Rectal smooth muscle tissue (tissue), 1 donor: ENCODE data around the gene KAT7.

Experiments used
- H3K27ac ChIP-seq: one replicate; pipeline ENCODE4 v1.7.0; 2013; ENCODE audit warnings: low read depth, low read length, inconsistent platforms
- H3K27me3 ChIP-seq: one replicate; pipeline ENCODE4 v1.7.0; 2013; ENCODE audit warnings: low read length; ENCODE audit not compliant: control insufficient read depth, insufficient read depth
- H3K36me3 ChIP-seq: one replicate; pipeline ENCODE4 v1.7.0; 2013; ENCODE audit warnings: low read length; ENCODE audit not compliant: control insufficient read depth, insufficient read depth
- H3K4me1 ChIP-seq: one replicate; pipeline ENCODE4 v1.7.0; 2013; ENCODE audit warnings: low read length; ENCODE audit not compliant: control insufficient read depth, insufficient read depth
- H3K4me3 ChIP-seq: one replicate; pipeline ENCODE4 v1.7.0; 2013; ENCODE audit warnings: low read length
- H3K9ac ChIP-seq: one replicate; pipeline ENCODE4 v1.7.0; 2013; ENCODE audit warnings: low read length

Gene KAT7

DNA sequence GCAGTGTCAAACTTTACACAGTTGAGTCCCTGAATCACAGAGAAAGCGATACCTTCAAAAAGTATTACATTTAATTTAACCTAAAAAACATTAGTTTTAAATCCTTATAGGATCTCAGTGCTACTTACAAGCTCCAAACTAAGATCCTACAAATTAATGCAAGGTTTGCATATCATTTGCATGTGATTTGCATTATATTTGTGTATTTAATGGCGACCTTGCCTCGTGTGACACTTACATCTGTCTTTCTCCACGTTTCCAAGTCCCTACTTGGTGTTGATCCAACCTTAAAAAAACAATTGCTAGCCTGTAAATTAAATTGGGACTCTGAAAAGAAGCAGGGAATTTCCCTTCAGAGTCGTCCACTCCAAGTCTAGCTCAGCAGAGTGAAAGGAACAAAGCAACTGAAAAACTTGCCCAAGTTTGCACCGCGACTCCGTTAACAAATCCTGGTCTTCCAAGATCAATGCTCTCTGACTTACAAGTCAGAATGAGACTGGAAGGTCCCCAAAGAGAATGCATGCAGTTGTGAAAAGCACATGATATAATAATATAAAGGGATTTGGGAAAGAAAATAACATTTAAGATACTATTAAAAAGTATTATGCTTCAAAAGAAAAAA is 23.8 kb upstream of the KAT7 start:
- no peaks in the 10 kb centered on the region for H3K27me3 ChIP-seq
- H3K36me3 ChIP-seq = no peaks in the 10 kb centered on the region
- H3K4me1 ChIP-seq = peaks cover 21% of the 10 kb centered on the region
- H3K27ac ChIP-seq = peak overlapping the region; percentile 21
- no peak overlapping the region for H3K9ac ChIP-seq
- H3K4me3 ChIP-seq = peak overlapping the region; percentile 53

DNA sequence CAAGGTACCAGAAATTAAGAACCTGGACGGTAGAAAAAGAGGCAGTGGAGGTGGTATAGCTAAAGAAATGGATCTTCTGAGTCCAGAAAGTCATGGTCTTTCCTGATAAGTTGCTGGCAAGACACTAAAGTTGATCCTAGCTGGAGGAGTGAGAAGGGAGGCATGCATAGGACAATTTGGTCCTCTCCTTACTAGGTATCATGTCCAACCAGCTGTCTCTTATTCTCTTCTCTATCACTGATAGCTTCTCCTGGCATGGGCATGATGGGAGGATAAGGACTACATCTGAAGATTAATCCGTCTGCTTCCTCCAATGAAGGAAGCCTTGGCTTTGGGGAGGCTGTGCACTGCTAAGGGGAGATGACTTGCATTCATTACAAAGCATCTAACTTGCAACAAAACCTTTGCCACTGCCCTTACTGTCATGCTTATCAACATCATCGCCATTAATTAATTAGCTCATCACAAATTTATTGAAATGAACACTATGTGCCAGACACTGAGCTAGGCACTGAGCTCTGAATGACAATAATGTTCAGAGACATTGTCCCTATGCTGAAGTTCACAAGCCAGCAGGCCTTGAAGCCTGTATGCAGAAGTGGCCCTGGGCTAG is 21.5 kb upstream of the KAT7 start:
- H3K27ac ChIP-seq = no peak overlapping the region

GRCh38 chr17:49775546-49776260 is 12.8 kb upstream of the KAT7 start:
- Histone ChIP-seq H3K27ac (peak overlapping the region; percentile 76), H3K9ac (no peak overlapping the region), H3K27me3 (peaks cover 2% of the 10 kb centered on the region), H3K4me1 (peaks cover 30% of the 10 kb centered on the region), H3K36me3 (no peaks in the 10 kb centered on the region), H3K4me3 (peak overlapping the region; percentile 23)

More for the DNA sequence above, 21.5 kb upstream of the KAT7 start:
- Histone ChIP-seq H3K27me3 (no peaks in the 10 kb centered on the region), H3K36me3 (no peaks in the 10 kb centered on the region), H3K4me3 (no peak overlapping the region), H3K4me1 (peaks cover 12% of the 10 kb centered on the region), H3K9ac (no peak overlapping the region)

- Histone ChIP-seq H3K4me1 (peaks cover 30% of the 10 kb centered on the region), H3K36me3 (no peaks in the 10 kb centered on the region), H3K27me3 (peaks cover 2% of the 10 kb centered on the region), H3K9ac (no peak overlapping the region), H3K27ac (peak overlapping the region; percentile 76), H3K4me3 (peak overlapping the region; percentile 23)
Measured at GRCh38 chr17:49776551-49777300, 11.8 kb upstream of the KAT7 start.

DNA sequence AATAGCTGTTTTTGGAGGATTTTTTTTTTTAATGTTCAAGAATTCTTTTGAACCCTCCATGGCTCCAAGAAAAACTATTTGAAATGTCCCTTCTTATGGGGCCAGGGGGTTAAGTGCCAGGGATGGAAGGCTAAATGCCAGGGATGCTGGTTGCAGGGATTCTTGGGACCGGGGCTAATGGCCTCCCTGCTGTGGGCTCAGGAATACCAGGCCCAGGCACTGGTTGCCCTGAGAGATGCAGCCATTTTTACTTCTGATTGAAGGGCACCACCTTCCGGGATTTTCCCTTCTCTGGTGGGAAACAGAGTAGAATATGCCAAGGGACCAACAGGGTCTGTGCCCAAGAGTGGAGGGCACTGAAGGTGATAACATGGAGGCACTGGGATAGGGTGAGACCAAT is 10.9 kb upstream of the KAT7 start:
- H3K27me3 ChIP-seq = peaks cover 2% of the 10 kb centered on the region
- peak overlapping the region; percentile 76 for H3K27ac ChIP-seq
- H3K9ac ChIP-seq = no peak overlapping the region
- no peaks in the 10 kb centered on the region for H3K36me3 ChIP-seq
- H3K4me3 ChIP-seq = no peak overlapping the region
- H3K4me1 ChIP-seq = peaks cover 30% of the 10 kb centered on the region

DNA sequence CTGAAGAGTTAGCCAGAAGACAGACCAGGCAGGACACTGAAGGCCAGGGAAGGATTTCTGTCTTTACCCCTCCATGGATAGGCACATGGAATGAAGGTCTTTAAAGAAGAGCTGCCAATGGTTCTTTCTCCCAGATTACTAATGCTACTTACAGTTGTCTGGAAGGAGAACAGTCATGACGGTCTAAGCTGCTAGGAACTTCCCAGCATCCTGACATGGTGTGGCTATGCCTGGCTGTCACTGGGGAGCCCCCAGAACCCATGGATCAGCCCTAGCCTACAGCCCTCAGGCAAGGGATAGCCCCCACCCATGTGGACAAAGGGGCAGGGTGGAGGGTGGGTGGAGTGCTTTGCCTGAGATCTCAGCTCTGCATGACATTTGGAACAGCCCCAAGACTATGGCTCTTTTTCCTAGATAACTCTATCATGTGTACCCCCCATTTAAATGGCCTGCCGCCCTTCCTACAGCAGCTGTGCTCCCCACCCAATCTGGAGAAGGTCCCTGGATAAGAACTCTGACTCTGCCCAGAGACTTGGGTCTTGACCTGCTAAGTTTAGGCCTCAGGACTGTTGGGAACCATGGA is 9.2 kb upstream of the KAT7 start:
- H3K4me3 ChIP-seq = no peak overlapping the region
- peaks cover 2% of the 10 kb centered on the region for H3K27me3 ChIP-seq
- H3K9ac ChIP-seq = no peak overlapping the region
- peak overlapping the region; percentile 59 for H3K27ac ChIP-seq
- H3K4me1 ChIP-seq = peaks cover 44% of the 10 kb centered on the region
- no peaks in the 10 kb centered on the region for H3K36me3 ChIP-seq

DNA sequence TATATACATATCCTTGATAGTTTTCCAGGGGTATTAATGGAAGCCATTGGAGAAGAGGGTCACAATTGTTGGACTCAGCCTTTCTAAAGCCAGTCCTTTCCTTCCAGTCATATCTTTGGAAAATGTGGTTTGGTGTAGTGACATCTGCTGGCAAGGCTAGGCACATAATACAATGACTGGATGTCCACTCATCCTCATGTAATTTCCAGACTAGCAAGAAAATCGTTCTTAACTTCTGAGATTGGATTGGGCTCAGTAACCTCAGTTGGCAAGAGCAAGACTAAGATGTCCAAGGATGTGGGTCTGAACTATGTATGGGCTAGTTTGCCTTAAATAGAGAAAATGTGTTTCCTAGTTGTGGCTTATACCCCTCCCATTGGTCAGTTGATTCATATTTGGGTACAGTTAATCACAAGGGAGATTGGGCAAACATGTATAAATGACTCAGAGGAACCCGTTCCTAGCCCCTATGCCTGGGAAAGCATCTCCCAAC is 8.7 kb upstream of the KAT7 start:
- Histone ChIP-seq H3K4me1 (peaks cover 44% of the 10 kb centered on the region), H3K27me3 (peaks cover 2% of the 10 kb centered on the region), H3K36me3 (no peaks in the 10 kb centered on the region), H3K27ac (peak overlapping the region; percentile 59), H3K9ac (no peak overlapping the region), H3K4me3 (no peak overlapping the region)

GRCh38 chr17:49783071-49783715 is 5.3 kb upstream of the KAT7 start:
- no peak overlapping the region for H3K4me3 ChIP-seq
- no peak overlapping the region for H3K9ac ChIP-seq
- H3K27me3 ChIP-seq = peaks cover 2% of the 10 kb centered on the region
- peak overlapping the region; percentile 85 for H3K27ac ChIP-seq
- no peaks in the 10 kb centered on the region for H3K36me3 ChIP-seq
- H3K4me1 ChIP-seq = peaks cover 24% of the 10 kb centered on the region

DNA sequence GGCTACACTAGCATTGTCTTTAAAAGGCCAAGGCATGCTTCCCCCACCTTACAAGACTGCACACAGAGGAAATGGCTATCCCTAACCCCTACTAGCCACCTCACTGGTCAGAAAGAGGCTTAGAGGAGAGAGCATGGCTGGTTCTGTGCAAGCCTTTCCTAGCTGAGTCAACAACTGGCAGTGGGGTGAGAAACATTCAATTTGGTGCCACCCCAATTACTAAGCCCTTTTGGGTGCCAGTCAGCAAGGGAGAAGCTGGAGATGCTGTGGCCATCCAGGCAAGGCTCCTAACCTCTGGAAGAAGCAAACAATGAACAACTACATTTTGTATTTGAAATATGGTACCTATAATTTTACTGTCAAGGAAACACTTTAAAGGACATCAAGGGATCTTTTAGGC is 4.7 kb upstream of the KAT7 start:
- Histone ChIP-seq H3K4me1 (peaks cover 24% of the 10 kb centered on the region), H3K27ac (peak overlapping the region; percentile 85), H3K9ac (no peak overlapping the region)

DNA sequence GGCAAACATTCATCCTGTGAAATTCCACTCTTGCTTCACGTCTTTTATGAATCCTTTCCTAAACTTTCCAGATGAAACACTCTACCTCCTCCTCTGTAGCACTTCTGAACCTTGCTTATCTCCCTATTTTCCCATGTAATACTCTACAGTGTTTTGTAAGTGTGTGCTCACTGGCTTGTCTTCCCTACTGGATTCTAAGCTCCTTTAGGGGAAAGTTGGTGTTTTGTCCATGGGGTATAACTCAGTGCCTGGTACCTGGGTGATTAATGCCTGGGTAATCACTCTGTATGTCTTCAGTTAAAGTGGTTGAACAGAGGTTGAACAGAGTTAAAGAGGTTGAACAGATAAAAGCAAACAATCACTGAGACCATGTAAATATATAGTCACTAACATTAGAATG is 3.8 kb upstream of the KAT7 start:
- Histone ChIP-seq H3K27me3 (no peaks in the 10 kb centered on the region), H3K4me1 (peaks cover 21% of the 10 kb centered on the region), H3K4me3 (no peak overlapping the region), H3K9ac (no peak overlapping the region), H3K36me3 (no peaks in the 10 kb centered on the region), H3K27ac (peak overlapping the region; percentile 85)

More for the DNA sequence above, 4.7 kb upstream of the KAT7 start:
- Histone ChIP-seq H3K27me3 (peaks cover 2% of the 10 kb centered on the region), H3K4me3 (peak overlapping the region; percentile 12), H3K36me3 (no peaks in the 10 kb centered on the region)

DNA sequence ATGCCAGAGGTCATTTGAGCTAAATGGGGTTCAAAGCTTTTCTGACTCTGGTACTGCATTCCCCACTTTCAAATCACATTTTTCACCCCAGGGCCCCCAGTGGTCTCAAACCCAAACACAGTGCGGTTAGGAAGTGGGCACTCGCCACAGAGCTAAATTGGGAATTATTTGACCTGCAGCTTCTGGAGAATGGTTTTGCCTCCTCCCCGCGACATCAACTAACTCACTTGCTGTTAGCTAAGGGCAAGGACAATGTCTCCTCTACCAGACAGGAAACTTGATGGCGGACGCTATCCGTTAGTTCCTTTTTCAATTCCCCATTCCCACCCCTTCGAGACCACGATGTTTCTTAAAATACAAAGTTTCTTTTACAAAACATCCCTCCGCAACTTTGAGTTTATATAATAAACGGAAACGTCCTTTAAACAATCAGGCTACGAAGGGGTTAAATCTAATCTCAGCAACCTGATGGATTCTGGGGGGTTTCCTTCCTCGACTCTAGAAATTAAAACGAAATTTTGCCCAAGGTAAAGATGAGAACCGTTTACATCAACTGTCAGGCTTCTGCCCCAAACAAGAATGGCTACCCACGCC is 500 bp upstream of the KAT7 start:
- Histone ChIP-seq H3K27me3 (no peaks in the 10 kb centered on the region), H3K36me3 (peaks cover 8% of the 10 kb centered on the region), H3K9ac (peak overlapping the region; percentile 45), H3K4me1 (peaks cover 21% of the 10 kb centered on the region), H3K4me3 (peak overlapping the region; percentile 90), H3K27ac (peak overlapping the region; percentile 99)
